ENCODE data around the gene TBCA. TPM values are rescaled to one million over a fixed set of nuclear protein-coding genes. Genes with fewer than 3 reads are reported as not detected.

The TBCA gene
- total RNA-seq, 1 experiment from 2014 or later, result 330 TPM

DNA sequence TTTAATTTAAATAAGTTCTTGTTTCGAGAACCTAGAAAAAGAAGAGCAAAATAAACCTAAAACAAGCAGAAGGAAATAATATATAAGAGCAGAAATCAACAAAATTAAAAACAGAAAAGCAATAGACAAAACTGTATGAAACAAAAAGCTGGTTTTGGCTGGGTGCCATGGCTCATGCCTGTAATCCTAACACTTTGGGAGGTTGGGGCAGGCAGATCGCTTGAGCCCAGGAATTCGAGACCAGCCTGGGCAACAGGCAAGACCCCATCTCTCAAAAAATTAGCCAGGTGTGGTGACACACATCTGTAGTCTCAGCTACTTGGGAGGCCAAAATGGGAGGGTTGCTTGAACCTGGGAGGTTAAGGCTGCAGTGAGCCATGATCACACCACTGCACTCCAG, 78.4 kb downstream of the TBCA start:
- H3K4me3 ChIP-seq (ENCODE audit: low read depth, low read length), result no peak overlapping the region
- Mint-ChIP-seq H3K4me1 (ENCODE audit: low read depth, unreplicated experiment) (no peaks in the 10 kb centered on the region), H3K9me3 (ENCODE audit: unreplicated experiment) (no peaks in the 10 kb centered on the region), H3K27ac (ENCODE audit: unreplicated experiment) (no peak overlapping the region), H3K27me3 (ENCODE audit: insufficient read depth, unreplicated experiment) (no peaks in the 10 kb centered on the region), H3K4me3 (ENCODE audit: unreplicated experiment) (no peak overlapping the region), H3K36me3 (ENCODE audit: insufficient read depth, unreplicated experiment) (peaks cover 7% of the 10 kb centered on the region)
- TF ChIP-seq, protein P1, sequence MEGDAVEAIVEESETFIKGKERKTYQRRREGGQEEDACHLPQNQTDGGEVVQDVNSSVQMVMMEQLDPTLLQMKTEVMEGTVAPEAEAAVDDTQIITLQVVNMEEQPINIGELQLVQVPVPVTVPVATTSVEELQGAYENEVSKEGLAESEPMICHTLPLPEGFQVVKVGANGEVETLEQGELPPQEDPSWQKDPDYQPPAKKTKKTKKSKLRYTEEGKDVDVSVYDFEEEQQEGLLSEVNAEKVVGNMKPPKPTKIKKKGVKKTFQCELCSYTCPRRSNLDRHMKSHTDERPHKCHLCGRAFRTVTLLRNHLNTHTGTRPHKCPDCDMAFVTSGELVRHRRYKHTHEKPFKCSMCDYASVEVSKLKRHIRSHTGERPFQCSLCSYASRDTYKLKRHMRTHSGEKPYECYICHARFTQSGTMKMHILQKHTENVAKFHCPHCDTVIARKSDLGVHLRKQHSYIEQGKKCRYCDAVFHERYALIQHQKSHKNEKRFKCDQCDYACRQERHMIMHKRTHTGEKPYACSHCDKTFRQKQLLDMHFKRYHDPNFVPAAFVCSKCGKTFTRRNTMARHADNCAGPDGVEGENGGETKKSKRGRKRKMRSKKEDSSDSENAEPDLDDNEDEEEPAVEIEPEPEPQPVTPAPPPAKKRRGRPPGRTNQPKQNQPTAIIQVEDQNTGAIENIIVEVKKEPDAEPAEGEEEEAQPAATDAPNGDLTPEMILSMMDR (IDR thresholded peaks at IDR 0.05; ENCODE audit: insufficient read depth in 1 of 2, low read depth in 1 of 2, low read length in 1 of 2, severe bottlenecking in 1 of 2, unreplicated experiment in 1 of 2), result no peak
- no peaks in the 10 kb centered on the region for H3K4me1 ChIP-seq
- H3K36me3 ChIP-seq (ENCODE audit: control insufficient read depth, insufficient read depth, low read length), result no peaks in the 10 kb centered on the region; the same call in 1 of the 2 replicates
- no peaks in the 10 kb centered on the region for H3K27me3 ChIP-seq (replicated peaks; ENCODE audit: control insufficient read depth, insufficient read depth, low read length)
- DNase-seq, result no peak
- BruUV-seq (replicated peaks), result no TSS peak
- intact Hi-C loops (cut with micrococcal nuclease; ENCODE audit: unreplicated experiment), result no loop called here
- 0 out of 2 replicates have a peak, but pooled peaks cover 7% of the 10 kb centered on the region for H3K9me3 ChIP-seq
- ChIA-PET POLR2A (no interaction called here), CTCF (no interaction called here)

DNA sequence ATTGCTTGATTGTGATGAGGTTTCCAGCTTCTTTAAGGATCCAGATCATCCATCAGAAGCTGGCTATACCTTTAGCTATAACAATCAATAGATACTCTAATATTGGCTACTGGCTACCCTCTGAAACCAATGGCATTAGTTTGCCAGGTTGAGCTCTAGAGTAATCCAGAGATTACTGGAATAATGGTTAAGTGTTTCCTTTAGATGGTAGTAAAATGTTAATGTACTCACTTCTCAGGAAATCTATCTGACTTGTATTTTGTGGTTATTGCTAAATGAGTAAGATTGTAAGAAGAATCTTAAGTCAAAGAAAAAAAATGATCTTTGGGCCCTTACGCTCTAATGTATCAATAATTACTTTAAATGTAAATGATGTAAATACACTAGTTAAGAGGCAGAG, 80.0 kb downstream of the TBCA start:
- Histone ChIP-seq H3K36me3 (ENCODE audit: control insufficient read depth, insufficient read depth, low read length) (no peaks in the 10 kb centered on the region; the same call in 1 of the 2 replicates), H3K27me3 (replicated peaks; ENCODE audit: control insufficient read depth, insufficient read depth, low read length) (no peaks in the 10 kb centered on the region), H3K4me1 (no peaks in the 10 kb centered on the region), H3K9me3 (0 out of 2 replicates have a peak, but pooled peaks cover 7% of the 10 kb centered on the region), H3K4me3 (ENCODE audit: low read depth, low read length) (no peak overlapping the region)
- Mint-ChIP-seq H3K4me1 (ENCODE audit: low read depth, unreplicated experiment) (no peaks in the 10 kb centered on the region), H3K9me3 (ENCODE audit: unreplicated experiment) (no peaks in the 10 kb centered on the region), H3K27ac (ENCODE audit: unreplicated experiment) (no peak overlapping the region), H3K27me3 (ENCODE audit: insufficient read depth, unreplicated experiment) (no peaks in the 10 kb centered on the region), H3K36me3 (ENCODE audit: insufficient read depth, unreplicated experiment) (peaks cover 6% of the 10 kb centered on the region), H3K4me3 (ENCODE audit: unreplicated experiment) (no peak overlapping the region)
- ChIA-PET CTCF (no interaction called here), POLR2A (no interaction called here)
- TF ChIP-seq, protein P1 (IDR thresholded peaks at IDR 0.05; ENCODE audit: insufficient read depth in 1 of 2, low read depth in 1 of 2, low read length in 1 of 2, severe bottlenecking in 1 of 2, unreplicated experiment in 1 of 2), result no peak
- no TSS peak for BruUV-seq (replicated peaks)
- DNase-seq, result no peak
- intact Hi-C loops (cut with micrococcal nuclease; ENCODE audit: unreplicated experiment), result no loop called here

DNA sequence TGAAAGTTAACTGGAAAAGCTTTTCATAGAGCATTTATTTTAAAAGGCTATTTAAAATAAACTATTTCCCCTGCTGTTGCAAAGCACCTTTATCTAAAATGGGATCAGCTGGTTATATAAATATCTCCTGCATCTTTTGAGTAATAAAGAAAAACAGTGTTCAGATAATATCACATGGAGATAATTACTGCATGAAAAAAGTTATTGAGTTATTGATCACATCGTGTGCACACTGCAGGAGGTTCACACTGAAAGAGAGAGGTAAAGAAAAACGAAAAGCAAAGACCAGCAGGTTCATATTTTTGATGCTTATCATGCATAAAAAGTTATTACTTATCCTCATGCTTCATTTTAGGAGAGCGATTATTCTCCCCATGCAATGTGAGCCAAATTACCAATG, 82.2 kb downstream of the TBCA start:
- Mint-ChIP-seq H3K4me3 (ENCODE audit: unreplicated experiment) (no peak overlapping the region), H3K27me3 (ENCODE audit: insufficient read depth, unreplicated experiment) (no peaks in the 10 kb centered on the region), H3K9me3 (ENCODE audit: unreplicated experiment) (no peaks in the 10 kb centered on the region), H3K27ac (ENCODE audit: unreplicated experiment) (no peak overlapping the region), H3K36me3 (ENCODE audit: insufficient read depth, unreplicated experiment) (peaks cover 11% of the 10 kb centered on the region), H3K4me1 (ENCODE audit: low read depth, unreplicated experiment) (no peaks in the 10 kb centered on the region)
- ChIA-PET POLR2A (no interaction called here), CTCF (no interaction called here)
- Histone ChIP-seq H3K4me3 (ENCODE audit: low read depth, low read length) (no peak overlapping the region), H3K27me3 (replicated peaks; ENCODE audit: control insufficient read depth, insufficient read depth, low read length) (no peaks in the 10 kb centered on the region), H3K36me3 (ENCODE audit: control insufficient read depth, insufficient read depth, low read length) (peaks cover 2% of the 10 kb centered on the region; the same call in 1 of the 2 replicates), H3K4me1 (no peaks in the 10 kb centered on the region), H3K9me3 (0 out of 2 replicates have a peak, but pooled peaks cover 7% of the 10 kb centered on the region)
- no peak for DNase-seq
- intact Hi-C loops (cut with micrococcal nuclease; ENCODE audit: unreplicated experiment), result no loop called here
- TF ChIP-seq, protein P1 (IDR thresholded peaks at IDR 0.05; ENCODE audit: insufficient read depth in 1 of 2, low read depth in 1 of 2, low read length in 1 of 2, severe bottlenecking in 1 of 2, unreplicated experiment in 1 of 2), result no peak
- BruUV-seq (replicated peaks), result no TSS peak

All from Caco-2 (cell line).